ENCODE data around the gene FOXB1.

GRCh38 chr15:59993950-59994401, 10.1 kb upstream of the FOXB1 start:
- TF ChIP-seq CTCF (IDR thresholded peaks at IDR 0.05) = no peak; the same call in 1 of the 2 replicates
- TF ChIP-seq ZFX (IDR thresholded peaks at IDR 0.05; ENCODE audit: borderline replicate concordance) = no peak
